ENCODE measurements around the gene HENMT1.
A peak's percentile ranks its signal among the peaks of the same experiment; 100 is the strongest.
"Not testable (repeated sequence)": the region's sequence is repeated elsewhere in the genome, so short reads cannot be mapped to it uniquely, and the experiment has no call there.

HENMT1 gene

GRCh38 chr1:108670131-108670773 is 9.4 kb upstream of the HENMT1 start:
- no peak for DNase-seq

GRCh38 chr1:108669679-108670078 is 8.8 kb upstream of the HENMT1 start:
- DNase-seq = no peak

- no peak for DNase-seq
Observed at GRCh38 chr1:108668777-108669176, 7.9 kb upstream of the HENMT1 start.

- DNase-seq = not testable (repeated sequence)
Observed at GRCh38 chr1:108667422-108667821, 6.5 kb upstream of the HENMT1 start.

- no peak for DNase-seq
Observed at GRCh38 chr1:108665771-108666170, 4.9 kb upstream of the HENMT1 start.

- no peak for DNase-seq
Observed at GRCh38 chr1:108665067-108665466, 4.2 kb upstream of the HENMT1 start.

- DNase-seq = no peak
Observed at GRCh38 chr1:108664481-108664880, 3.6 kb upstream of the HENMT1 start.

- no peak for DNase-seq
Observed at GRCh38 chr1:108663074-108663473, 2.2 kb upstream of the HENMT1 start.

- DNase-seq = no peak
Observed at GRCh38 chr1:108657356-108658080, 3.4 kb downstream of the HENMT1 start.

- no peak for DNase-seq
Observed at GRCh38 chr1:108653431-108654105, 7.3 kb downstream of the HENMT1 start.

- DNase-seq = peak; percentile 87
Observed at GRCh38 chr1:108646648-108647269, 14.1 kb downstream of the HENMT1 start.

GRCh38 chr1:108646265-108646647 is 14.6 kb downstream of the HENMT1 start:
- no peak for DNase-seq

- no peak for DNase-seq
Observed at GRCh38 chr1:108645564-108646184, 15.2 kb downstream of the HENMT1 start.

GRCh38 chr1:108644984-108645383 is 15.9 kb downstream of the HENMT1 start:
- DNase-seq = peak; percentile 48

GRCh38 chr1:108643492-108644335 is 17.2 kb downstream of the HENMT1 start:
- DNase-seq = peak; percentile 58

GRCh38 chr1:108640863-108641262 is 20.0 kb downstream of the HENMT1 start:
- DNase-seq = not testable (repeated sequence)

GRCh38 chr1:108639899-108640560 is 20.9 kb downstream of the HENMT1 start:
- DNase-seq = peak; percentile 51

- no peak for DNase-seq
Observed at GRCh38 chr1:108636876-108637275, 24.0 kb downstream of the HENMT1 start.

- DNase-seq = no peak
Observed at GRCh38 chr1:108634521-108634920, 26.4 kb downstream of the HENMT1 start.

GRCh38 chr1:108628665-108629064 is 32.2 kb downstream of the HENMT1 start:
- no peak for DNase-seq

GRCh38 chr1:108627951-108628350 is 32.9 kb downstream of the HENMT1 start:
- no peak for DNase-seq

- no peak for DNase-seq
Observed at GRCh38 chr1:108627256-108627655, 33.6 kb downstream of the HENMT1 start.

All from CD4-positive, alpha-beta T cell treated with Interferon gamma for 1 hour (primary cell).